ENCODE results near the gene PIP5K1A.
"Not testable (repeated sequence)": the region's sequence is repeated elsewhere in the genome, so short reads cannot be mapped to it uniquely, and the experiment has no call there.

PIP5K1A gene

GRCh38 chr1:151193304-151193703 lies 5.0 kb upstream of the PIP5K1A start:
- DNase-seq (ENCODE audit: low read depth) = no peak

GRCh38 chr1:151193856-151194255 lies 4.5 kb upstream of the PIP5K1A start:
- DNase-seq (ENCODE audit: low read depth) = no peak

GRCh38 chr1:151194894-151195594 lies 3.3 kb upstream of the PIP5K1A start:
- DNase-seq (ENCODE audit: low read depth) = not testable (repeated sequence)

GRCh38 chr1:151196292-151196800 lies 2.0 kb upstream of the PIP5K1A start:
- peak; percentile 46 for DNase-seq (ENCODE audit: low read depth)

GRCh38 chr1:151197863-151198253 lies 494 bp upstream of the PIP5K1A start:
- DNase-seq (ENCODE audit: low read depth) = no peak

- no peak for DNase-seq (ENCODE audit: low read depth)
Measured at GRCh38 chr1:151199873-151200581, 1.7 kb downstream of the PIP5K1A start.

GRCh38 chr1:151205381-151205965 lies 7.1 kb downstream of the PIP5K1A start:
- not testable (repeated sequence) for DNase-seq (ENCODE audit: low read depth)

GRCh38 chr1:151210830-151211229 lies 12.5 kb downstream of the PIP5K1A start:
- DNase-seq (ENCODE audit: low read depth) = no peak

GRCh38 chr1:151211972-151212705 lies 13.8 kb downstream of the PIP5K1A start:
- DNase-seq (ENCODE audit: low read depth) = no peak

GRCh38 chr1:151213560-151213959 lies 15.2 kb downstream of the PIP5K1A start:
- no peak for DNase-seq (ENCODE audit: low read depth)

GRCh38 chr1:151221616-151222015 lies 23.3 kb downstream of the PIP5K1A start:
- no peak for DNase-seq (ENCODE audit: low read depth)

- DNase-seq (ENCODE audit: low read depth) = no peak
Measured at GRCh38 chr1:151222130-151222529, 23.8 kb downstream of the PIP5K1A start.

- DNase-seq (ENCODE audit: low read depth) = no peak
Measured at GRCh38 chr1:151235235-151235634, 36.9 kb downstream of the PIP5K1A start.

- DNase-seq (ENCODE audit: low read depth) = no peak
Measured at GRCh38 chr1:151237678-151238466, 39.5 kb downstream of the PIP5K1A start.

GRCh38 chr1:151238467-151238739 lies 40.1 kb downstream of the PIP5K1A start:
- no peak for DNase-seq (ENCODE audit: low read depth)

- no peak for DNase-seq (ENCODE audit: low read depth)
Measured at GRCh38 chr1:151242442-151242841, 44.1 kb downstream of the PIP5K1A start.

GRCh38 chr1:151243683-151244216 lies 45.4 kb downstream of the PIP5K1A start:
- no peak for DNase-seq (ENCODE audit: low read depth)

- no peak for DNase-seq (ENCODE audit: low read depth)
Measured at GRCh38 chr1:151246786-151247185, 48.4 kb downstream of the PIP5K1A start.

GRCh38 chr1:151251656-151252470 lies 53.5 kb downstream of the PIP5K1A start:
- peak; percentile 52 for DNase-seq (ENCODE audit: low read depth)
